ENCODE data around the gene PRKCH. TPM values are rescaled to one million over a fixed set of nuclear protein-coding genes. Genes with fewer than 3 reads are reported as not detected.

The PRKCH gene
- total RNA-seq, 4 donors from 2014 or later: 34.5 to 51.3 (median 45.0) TPM

DNA sequence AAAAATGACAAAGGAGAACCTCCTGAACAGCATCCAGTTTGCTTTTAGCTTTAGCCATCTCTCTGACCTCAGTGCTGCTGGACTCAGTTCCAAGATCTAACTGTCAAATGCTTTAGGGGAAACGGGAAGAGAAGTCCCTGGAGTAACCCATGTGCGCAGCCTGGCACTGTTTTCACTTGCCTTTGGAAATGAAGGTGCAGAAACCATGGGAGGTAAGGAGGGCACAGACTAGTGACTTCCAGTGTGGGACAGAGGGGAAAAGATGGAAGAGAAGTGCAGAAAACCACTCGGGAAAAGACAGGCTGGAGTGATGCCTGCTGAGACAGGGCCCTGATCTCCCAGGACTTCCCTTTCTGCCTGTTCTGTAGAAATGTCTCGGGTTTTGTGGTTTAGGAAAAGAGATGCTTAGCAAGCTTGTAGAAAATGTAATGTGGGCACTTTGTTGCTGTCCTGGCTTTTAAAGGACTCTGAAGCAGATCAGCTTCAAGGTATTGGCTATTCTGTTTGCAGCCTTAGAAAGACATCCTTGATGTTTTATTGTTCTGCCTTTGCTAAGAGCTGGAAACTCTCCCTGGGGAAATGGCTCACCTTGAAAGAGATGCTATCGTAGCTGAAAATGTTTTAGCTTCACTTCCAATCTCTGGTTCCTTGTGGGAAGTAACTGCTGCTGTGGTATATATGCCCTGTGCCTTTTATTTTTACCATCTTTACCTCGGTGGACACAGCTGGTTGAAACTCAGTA lies 249.3 kb downstream of the PRKCH start:
- Histone ChIP-seq H3K36me3 (no peaks in the 10 kb centered on the region), H3K4me1 (peaks cover 39 to 88% (median 62%) of the 10 kb centered on the region in 3 donors), H3K27ac (peak overlapping the region; percentile 26 to 85 (median 64)), H3K27me3 (no peaks in the 10 kb centered on the region), H3K4me3 (no peak overlapping the region), H3K9me3 (no peaks in the 10 kb centered on the region)
- TF ChIP-seq, protein P1, sequence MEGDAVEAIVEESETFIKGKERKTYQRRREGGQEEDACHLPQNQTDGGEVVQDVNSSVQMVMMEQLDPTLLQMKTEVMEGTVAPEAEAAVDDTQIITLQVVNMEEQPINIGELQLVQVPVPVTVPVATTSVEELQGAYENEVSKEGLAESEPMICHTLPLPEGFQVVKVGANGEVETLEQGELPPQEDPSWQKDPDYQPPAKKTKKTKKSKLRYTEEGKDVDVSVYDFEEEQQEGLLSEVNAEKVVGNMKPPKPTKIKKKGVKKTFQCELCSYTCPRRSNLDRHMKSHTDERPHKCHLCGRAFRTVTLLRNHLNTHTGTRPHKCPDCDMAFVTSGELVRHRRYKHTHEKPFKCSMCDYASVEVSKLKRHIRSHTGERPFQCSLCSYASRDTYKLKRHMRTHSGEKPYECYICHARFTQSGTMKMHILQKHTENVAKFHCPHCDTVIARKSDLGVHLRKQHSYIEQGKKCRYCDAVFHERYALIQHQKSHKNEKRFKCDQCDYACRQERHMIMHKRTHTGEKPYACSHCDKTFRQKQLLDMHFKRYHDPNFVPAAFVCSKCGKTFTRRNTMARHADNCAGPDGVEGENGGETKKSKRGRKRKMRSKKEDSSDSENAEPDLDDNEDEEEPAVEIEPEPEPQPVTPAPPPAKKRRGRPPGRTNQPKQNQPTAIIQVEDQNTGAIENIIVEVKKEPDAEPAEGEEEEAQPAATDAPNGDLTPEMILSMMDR (IDR thresholded peaks at IDR 0.05): no peak
- no peak for TF ChIP-seq POLR2A (IDR thresholded peaks at IDR 0.05)
- 45 to 49% methylated on average over 6 of the region's 6 CpGs for WGBS, 2 donors
- intact Hi-C loops (cut with DNase I): no loop called here
- no peak for DNase-seq

DNA sequence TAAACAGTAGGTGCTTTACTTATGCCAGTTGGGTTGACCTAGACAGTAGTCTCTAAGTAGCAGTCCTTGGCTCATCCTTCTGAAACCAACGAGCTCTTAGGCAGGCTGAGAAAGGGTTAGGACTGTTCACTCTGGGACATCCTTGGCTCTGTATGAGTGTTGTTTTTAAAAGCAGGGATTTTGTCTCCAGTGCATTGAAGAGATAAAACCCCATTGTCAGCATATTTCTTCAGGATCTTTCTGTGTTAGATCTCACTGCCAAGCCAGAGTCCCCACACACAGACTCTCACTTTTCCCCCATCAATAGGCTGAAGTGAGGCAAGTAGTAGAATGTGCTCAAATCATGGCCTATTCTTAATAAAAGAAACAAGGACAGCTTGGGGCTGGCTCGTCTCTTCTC lies 250.5 kb downstream of the PRKCH start:
- WGBS, 2 donors: 64 to 71% methylated on average over 2 of the region's 2 CpGs
- intact Hi-C loops (cut with DNase I): no loop called here
- TF ChIP-seq, protein P1 (IDR thresholded peaks at IDR 0.05): no peak
- TF ChIP-seq POLR2A (IDR thresholded peaks at IDR 0.05): no peak
- Histone ChIP-seq H3K27me3 (no peaks in the 10 kb centered on the region), H3K4me3 (no peak overlapping the region), H3K36me3 (no peaks in the 10 kb centered on the region), H3K27ac (no peak overlapping the region), H3K9me3 (no peaks in the 10 kb centered on the region), H3K4me1 (peaks cover 34 to 78% (median 50%) of the 10 kb centered on the region in 3 donors)
- no peak for DNase-seq

DNA sequence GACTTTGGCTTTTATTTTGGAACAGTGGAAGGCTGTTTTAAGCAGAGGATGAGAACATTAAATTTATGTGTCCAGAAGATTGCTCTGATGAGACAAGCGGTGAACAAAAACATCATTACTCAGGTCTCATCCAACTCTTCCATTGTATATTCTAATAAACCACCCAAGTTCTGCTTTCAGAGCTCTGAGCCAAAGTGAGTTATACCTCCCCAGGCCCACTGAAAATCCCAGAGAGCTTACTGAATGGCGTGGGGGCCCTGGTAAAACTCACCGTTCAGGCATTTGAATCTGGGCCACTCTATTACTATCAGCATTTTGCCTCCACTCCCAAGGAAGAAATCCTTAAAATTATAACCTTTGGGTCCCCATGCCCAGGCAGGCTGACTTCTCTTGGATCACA lies 251.9 kb downstream of the PRKCH start:
- no peak for DNase-seq

DNA sequence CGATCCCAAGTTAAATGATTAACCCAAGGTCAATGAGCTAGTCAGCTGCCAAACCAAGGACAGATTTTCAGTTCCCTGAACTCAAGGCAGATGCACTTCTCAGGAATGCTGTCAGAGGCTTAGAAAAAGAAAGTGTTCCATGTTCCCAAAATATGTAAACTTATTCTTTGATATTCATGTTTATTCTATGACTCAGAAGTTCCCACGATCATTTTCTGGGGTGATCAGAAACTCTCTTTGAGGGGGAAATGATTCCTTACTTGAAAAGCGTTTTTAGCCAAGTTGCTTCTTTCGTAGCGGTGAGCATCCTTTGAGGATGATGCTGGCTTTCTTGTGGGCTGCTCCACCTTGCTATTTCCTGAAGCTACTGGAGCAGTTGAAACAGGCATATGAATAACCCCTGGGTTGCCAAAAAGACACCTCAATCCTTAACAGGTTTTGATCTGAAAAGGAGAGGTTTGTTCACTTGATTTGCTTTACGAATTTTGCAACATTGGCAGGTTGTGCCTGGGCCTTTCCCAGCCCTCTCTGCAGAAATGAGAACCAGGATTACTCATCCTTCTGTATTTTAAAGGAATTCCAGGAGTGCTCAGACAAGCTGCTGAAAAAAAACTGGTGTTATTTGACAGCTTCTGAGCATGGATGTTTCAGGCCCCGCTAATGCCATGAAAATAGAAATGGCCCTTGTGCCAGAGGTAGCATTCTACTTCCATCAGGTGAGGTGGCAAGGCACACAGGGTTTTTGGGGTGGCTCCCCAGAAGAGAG lies 252.6 kb downstream of the PRKCH start:
- peak overlapping the region; percentile 44 to 81 (median 52) for H3K27ac ChIP-seq
- DNase-seq: no peak

More for the DNA sequence above, 251.9 kb downstream of the PRKCH start:
- TF ChIP-seq, protein P1 (IDR thresholded peaks at IDR 0.05): no peak
- TF ChIP-seq POLR2A (IDR thresholded peaks at IDR 0.05): no peak
- Histone ChIP-seq H3K27me3 (no peaks in the 10 kb centered on the region), H3K27ac (peak overlapping the region; percentile 44 to 81 (median 52)), H3K4me3 (no peak overlapping the region), H3K9me3 (no peaks in the 10 kb centered on the region), H3K36me3 (no peaks in the 10 kb centered on the region), H3K4me1 (peaks cover 26 to 72% (median 42%) of the 10 kb centered on the region in 3 donors)
- intact Hi-C loops (cut with DNase I): no loop called here
- 32 to 54% methylated on average over 2 to 3 of the region's 3 CpGs for WGBS, 2 donors

More for the DNA sequence above, 252.6 kb downstream of the PRKCH start:
- no peaks in the 10 kb centered on the region for H3K36me3 ChIP-seq
- peaks cover 20 to 66% (median 36%) of the 10 kb centered on the region in 3 donors for H3K4me1 ChIP-seq
- intact Hi-C loops (cut with DNase I): no loop called here
- TF ChIP-seq, protein P1 (IDR thresholded peaks at IDR 0.05): no peak
- no peak for TF ChIP-seq POLR2A (IDR thresholded peaks at IDR 0.05)
- no peaks in the 10 kb centered on the region for H3K9me3 ChIP-seq
- H3K4me3 ChIP-seq: no peak overlapping the region
- H3K27me3 ChIP-seq: no peaks in the 10 kb centered on the region
- WGBS, 2 donors: 27 to 29% methylated on average over 7 of the region's 7 CpGs

Measured in esophagus squamous epithelium (tissue), 5 donors.